ENCODE measurements around the gene SLC19A1.

SLC19A1 gene

GRCh38 chr21:45467221-45467779 lies 74.9 kb downstream of the SLC19A1 start:
- DNase-seq (ENCODE audit: low spot score) = no peak

GRCh38 chr21:45466330-45467220 lies 75.7 kb downstream of the SLC19A1 start:
- no peak for DNase-seq (ENCODE audit: low spot score)

- no peak for DNase-seq (ENCODE audit: low spot score)
Measured at GRCh38 chr21:45465611-45466329, 76.5 kb downstream of the SLC19A1 start.

GRCh38 chr21:45465105-45465504 lies 77.1 kb downstream of the SLC19A1 start:
- no peak for DNase-seq (ENCODE audit: low spot score)

- no peak for DNase-seq (ENCODE audit: low spot score)
Measured at GRCh38 chr21:45464309-45464708, 77.9 kb downstream of the SLC19A1 start.

- no peak for DNase-seq (ENCODE audit: low spot score)
Measured at GRCh38 chr21:45463871-45464270, 78.4 kb downstream of the SLC19A1 start.

- DNase-seq (ENCODE audit: low spot score) = no peak
Measured at GRCh38 chr21:45461806-45462341, 80.4 kb downstream of the SLC19A1 start.

- DNase-seq (ENCODE audit: low spot score) = no peak
Measured at GRCh38 chr21:45461369-45461750, 80.9 kb downstream of the SLC19A1 start.

GRCh38 chr21:45460611-45461368 lies 81.5 kb downstream of the SLC19A1 start:
- DNase-seq (ENCODE audit: low spot score) = no peak

- no peak for DNase-seq (ENCODE audit: low spot score)
Measured at GRCh38 chr21:45460011-45460565, 82.2 kb downstream of the SLC19A1 start.

- no peak for DNase-seq (ENCODE audit: low spot score)
Measured at GRCh38 chr21:45459171-45460010, 82.8 kb downstream of the SLC19A1 start.

- DNase-seq (ENCODE audit: low spot score) = no peak
Measured at GRCh38 chr21:45458281-45459170, 83.7 kb downstream of the SLC19A1 start.

GRCh38 chr21:45457832-45458172 lies 84.4 kb downstream of the SLC19A1 start:
- DNase-seq (ENCODE audit: low spot score) = no peak

GRCh38 chr21:45457161-45457831 lies 84.9 kb downstream of the SLC19A1 start:
- DNase-seq (ENCODE audit: low spot score) = no peak

GRCh38 chr21:45456584-45457160 lies 85.6 kb downstream of the SLC19A1 start:
- DNase-seq (ENCODE audit: low spot score) = no peak

GRCh38 chr21:45455674-45456583 lies 86.3 kb downstream of the SLC19A1 start:
- no peak for DNase-seq (ENCODE audit: low spot score)

- no peak for DNase-seq (ENCODE audit: low spot score)
Measured at GRCh38 chr21:45454926-45455673, 87.1 kb downstream of the SLC19A1 start.
